WI38 (cell line): Measurements from ENCODE around the gene MEGF11.

ENCODE experiments used
- H3K4me3 ChIP-seq: 2 replicates; pipeline ENCODE4 v1.5.1; 2011; ENCODE audit warnings: low read depth, mild to moderate bottlenecking, control low read depth, low read length
- CTCF ChIP-seq: IDR thresholded peaks from 2 replicates; pipeline ENCODE4 v1.5.1; 2012; ENCODE audit warnings: low read depth, mild to moderate bottlenecking, control low read depth, low read length

MEGF11 gene

GRCh38 chr15:65945616-65946015 lies 307.9 kb downstream of the MEGF11 start:
- no peak for TF ChIP-seq CTCF

GRCh38 chr15:65944404-65944803 lies 309.1 kb downstream of the MEGF11 start:
- no peak for TF ChIP-seq CTCF
- no peak overlapping the region for H3K4me3 ChIP-seq

More at GRCh38 chr15:65945616-65946015, 307.9 kb downstream of the MEGF11 start:
- no peak overlapping the region for H3K4me3 ChIP-seq

GRCh38 chr15:65942436-65942835 lies 311.1 kb downstream of the MEGF11 start:
- H3K4me3 ChIP-seq = no peak overlapping the region
- TF ChIP-seq CTCF = no peak

- TF ChIP-seq CTCF = no peak
- no peak overlapping the region for H3K4me3 ChIP-seq
These were observed 313.0 kb downstream of the MEGF11 start for GRCh38 chr15:65940618-65940909.

GRCh38 chr15:65939901-65940617 lies 313.5 kb downstream of the MEGF11 start:
- H3K4me3 ChIP-seq = no peak overlapping the region
- TF ChIP-seq CTCF = no peak

GRCh38 chr15:65938604-65939003 lies 314.9 kb downstream of the MEGF11 start:
- TF ChIP-seq CTCF = no peak
- H3K4me3 ChIP-seq = no peak overlapping the region

GRCh38 chr15:65937476-65937875 lies 316.1 kb downstream of the MEGF11 start:
- no peak overlapping the region for H3K4me3 ChIP-seq
- no peak for TF ChIP-seq CTCF
